HG03521 (cell line): ENCODE results near the gene PRKG1.

ENCODE experiments used
- ATAC-seq: cut with Tn5 transposase; IDR thresholded peaks from one replicate; pipeline ENCODE4 v1.9.1; 2021; ENCODE audit warnings: mild to moderate bottlenecking, moderate library complexity; ENCODE audit not compliant: unreplicated experiment

PRKG1 gene

DNA sequence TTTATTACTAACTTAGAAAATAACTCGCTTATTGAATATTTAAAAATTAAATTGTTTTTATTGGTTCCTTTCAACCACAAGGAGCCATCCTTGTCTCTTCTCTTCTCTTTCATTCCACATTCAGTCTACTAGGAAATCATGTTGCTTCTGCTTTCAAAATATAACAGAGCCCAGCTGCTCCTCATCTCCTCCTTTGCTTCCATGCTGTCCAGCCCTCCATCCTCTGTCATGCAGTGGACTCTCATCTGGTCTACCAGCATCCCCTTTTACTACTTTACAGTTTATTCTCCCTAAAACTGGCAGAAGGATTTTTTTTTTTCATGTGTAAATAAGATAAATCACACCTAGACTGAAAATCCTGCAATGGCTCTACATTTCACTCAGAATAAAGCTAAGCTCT lies 823.3 kb downstream of the PRKG1 start:
- ATAC-seq: no peak

DNA sequence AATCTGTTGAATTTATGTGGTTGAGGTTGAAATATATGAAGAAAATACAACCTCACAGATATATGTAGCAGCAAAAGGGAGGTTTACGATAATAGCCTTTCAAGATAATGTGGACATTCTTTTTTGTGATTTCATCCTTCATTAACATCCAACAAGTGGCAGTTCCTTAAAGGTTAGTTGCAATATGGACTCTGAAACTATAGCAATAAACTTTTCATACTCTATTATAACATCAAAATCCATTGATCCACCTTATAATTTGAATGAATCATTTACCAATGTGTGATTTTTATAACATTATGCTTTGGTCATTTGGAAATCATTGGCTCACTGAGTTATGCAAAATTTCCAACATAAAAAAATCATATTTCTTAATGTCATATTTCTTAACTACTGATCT lies 825.9 kb downstream of the PRKG1 start:
- no peak for ATAC-seq

DNA sequence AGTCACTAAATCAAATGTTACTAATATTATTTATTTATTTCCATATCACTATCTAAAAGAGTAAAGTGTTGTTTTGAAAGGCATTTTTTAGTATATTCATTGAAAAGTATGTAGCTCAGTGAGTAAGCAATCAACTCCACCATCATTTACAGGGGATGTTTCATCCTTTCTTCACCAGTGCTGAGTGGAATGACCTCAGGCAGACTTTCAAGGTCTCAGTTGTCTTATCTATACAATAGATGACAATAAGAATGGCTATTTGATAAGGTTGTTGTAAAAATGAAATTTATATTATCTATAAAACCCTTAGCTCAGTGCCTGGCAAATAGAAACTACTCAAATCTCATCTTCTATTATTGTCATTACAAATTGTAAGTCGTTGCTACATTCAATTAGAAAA lies 829.4 kb downstream of the PRKG1 start:
- ATAC-seq: no peak

DNA sequence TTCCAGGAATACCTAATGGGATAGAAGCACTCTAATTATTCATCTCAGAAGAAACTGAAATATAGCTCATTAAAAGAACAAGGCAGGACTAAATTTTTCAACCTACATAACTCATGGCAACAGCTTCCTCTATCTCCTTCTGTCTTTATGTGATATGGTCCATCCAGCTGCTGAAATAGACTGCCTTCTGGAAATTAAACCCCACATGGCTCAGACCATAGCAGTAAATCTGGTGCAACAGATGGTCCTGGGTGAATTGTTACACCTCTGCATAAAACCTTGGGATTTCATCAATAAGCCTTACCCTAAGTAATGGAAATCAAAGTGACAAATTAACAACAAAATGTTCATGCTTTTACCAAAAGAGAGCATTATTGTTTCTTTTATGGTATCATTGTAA lies 830.7 kb downstream of the PRKG1 start:
- no peak for ATAC-seq

DNA sequence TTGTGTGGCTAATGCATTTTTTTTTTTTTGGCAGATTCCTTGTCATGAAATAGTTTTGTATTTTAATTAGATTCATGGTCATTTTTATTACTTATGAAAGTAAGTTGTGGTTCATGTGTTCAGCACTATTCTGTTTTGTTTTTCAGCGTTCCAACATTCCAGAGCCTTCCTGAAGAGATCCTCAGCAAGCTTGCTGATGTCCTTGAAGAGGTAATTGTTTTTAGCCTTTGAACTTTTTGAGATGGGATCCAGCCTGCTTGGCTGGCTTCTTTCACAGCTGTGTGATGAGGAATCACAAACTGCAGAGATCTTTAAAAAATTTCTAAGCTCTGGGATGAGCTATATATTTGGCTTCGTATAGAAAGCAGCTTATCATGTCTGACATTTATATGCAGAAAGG lies 833.1 kb downstream of the PRKG1 start:
- ATAC-seq: no peak

DNA sequence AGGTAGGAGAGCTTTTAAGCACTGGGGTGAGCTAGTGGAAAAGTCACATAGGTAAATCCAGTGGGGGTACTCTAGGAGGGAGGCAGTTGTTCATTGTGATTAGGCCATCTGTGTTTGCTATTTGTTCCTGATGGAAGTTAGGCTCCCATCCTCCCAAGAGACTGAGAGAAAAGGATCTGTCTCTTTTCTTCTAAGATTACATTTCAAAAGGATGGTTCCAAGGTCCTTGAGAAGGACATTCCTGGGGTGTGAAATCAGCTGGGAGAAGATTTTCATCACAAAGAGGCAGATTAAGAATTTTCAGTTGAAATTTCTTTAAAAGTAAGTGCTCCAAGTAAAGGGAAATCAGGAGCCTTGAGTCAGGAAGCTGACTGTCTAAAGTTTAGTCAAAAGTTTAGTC lies 835.9 kb downstream of the PRKG1 start:
- no peak for ATAC-seq

DNA sequence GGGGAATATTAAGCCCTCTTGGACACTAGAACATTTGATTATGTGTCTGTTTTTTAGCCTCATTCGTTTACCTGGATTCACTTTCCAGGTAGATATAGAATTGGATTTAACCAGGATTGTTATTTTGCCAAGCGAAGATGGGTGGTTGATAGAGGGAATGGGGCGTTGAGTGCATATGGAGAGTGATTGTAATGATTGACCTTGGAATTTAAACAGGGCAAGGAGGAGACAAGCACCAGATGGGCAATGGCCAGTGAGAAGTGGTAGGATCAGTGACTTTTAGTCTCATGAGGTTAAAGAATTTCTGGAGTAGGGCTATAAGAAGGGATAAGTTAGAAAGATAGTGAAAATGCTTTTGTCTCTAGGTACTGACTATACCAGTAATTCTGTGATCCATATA lies 836.3 kb downstream of the PRKG1 start:
- ATAC-seq: no peak

DNA sequence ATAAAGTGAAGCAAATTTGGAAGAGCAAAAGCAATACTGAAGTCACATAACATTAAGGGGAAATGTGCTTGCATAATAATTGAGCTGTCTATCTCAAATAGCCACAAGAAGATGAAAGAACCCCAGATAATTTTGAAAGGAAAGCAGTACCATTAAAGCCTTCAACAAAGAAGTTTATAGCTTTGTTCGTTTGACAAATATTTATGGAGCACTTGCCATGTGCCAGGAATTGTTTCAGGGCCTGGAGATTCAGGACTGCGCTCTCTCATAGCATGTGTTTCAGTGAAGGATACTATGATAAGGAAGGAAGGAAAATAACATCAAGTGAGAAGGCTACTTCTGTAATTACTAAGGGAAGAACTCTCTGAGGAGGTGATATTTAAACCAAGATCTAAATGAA lies 837.4 kb downstream of the PRKG1 start:
- no peak for ATAC-seq

DNA sequence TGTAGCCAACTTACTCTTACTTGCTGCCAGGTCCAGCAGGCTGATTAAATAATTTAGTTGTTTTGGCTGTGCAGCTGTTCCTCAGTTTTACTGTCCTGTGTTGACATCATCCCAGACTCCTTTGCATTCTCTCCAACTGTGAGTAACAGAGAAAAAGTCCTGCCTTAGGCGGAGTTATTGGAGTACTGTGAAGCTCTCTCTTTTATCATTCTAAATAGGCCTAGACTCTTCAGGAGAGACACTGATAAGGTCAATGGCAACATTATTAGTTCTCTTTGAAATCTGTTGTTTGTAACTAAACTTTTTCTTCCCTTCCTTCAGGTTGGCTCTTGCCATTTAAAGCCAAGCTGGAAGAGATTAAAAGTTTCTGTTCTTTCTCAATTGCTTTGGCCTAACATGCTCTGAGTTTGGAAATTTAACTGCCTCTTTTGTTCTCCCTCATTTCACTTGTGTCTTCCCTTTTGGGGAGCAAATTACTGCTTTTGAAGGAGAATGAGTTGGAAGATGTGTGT lies 840.8 kb downstream of the PRKG1 start:
- ATAC-seq: no peak

DNA sequence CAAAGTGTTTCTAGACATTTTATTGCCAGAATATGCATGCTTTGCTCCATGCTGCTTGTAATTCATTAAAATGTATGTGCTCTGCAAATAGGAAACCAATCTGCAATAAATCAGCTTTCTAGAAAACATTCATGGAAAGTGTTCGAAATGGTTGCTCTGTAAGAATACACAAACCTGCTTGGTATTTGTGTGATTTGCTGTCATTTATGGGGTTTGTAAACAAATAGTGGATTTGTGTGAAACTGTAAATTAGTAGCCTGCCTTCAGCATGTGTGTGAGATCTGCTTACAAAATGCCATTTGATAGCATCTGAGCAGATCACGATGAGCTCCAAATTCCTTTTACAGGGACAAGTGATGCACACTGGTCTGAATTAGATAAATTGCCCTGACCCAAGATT lies 844.2 kb downstream of the PRKG1 start:
- ATAC-seq: no peak

DNA sequence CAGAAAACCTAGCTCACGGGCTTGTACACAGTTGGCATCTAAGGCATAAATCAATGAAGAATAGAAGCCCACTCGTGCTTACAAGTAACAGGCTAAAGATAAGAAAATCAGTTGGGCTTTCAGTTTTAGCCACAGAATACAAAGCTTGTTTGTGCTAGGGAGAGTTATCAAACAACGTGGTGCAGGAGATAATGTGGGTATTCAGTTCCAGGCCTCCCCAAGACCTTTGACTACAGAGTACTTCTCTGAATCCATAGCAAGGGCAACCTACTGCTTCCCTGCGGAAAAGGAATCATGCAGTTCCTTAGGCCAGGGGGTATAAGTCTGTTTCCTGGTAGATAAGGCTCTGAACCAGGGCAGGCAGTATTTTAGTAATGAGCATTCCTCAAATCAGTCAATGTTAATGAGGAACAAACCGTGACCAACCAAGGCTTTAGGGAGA lies 844.6 kb downstream of the PRKG1 start:
- ATAC-seq: no peak

DNA sequence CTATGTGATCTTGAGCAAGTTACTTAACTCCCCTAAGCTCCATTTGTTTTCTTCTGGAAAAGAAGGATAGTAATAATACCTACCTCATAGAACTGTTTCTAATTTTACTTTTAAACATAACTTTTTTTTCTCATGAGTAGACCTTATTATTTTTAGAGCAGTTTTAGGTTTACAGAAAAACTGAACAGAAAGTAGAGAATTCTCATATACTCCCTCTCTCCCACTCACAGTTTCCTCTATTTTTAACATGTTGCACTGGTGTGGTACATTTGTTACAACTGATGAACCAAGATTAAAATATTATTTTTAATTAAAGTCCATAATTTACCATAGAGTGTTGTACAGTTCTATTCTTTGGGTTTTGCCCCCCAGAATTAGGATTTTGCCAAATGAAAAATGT lies 846.4 kb downstream of the PRKG1 start:
- no peak for ATAC-seq

DNA sequence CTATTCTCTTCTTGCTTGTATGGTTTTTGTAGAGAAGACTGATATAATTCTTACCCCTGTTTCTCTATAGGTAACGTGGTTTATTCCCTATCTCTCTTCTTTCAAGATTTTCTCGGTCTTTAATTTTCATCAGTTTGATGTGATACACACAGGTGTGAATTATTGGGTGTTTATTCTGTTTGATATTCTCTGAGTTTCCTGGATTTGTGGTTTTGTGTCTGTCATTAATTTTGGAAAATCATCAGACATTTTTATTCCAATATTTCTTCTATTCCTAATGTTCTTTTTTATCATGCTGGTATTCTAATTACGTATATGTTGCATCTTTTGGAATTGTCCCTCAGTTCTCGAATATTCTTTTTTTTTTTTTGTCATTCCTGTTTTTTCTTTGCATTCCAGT lies 850.1 kb downstream of the PRKG1 start:
- ATAC-seq: no peak

DNA sequence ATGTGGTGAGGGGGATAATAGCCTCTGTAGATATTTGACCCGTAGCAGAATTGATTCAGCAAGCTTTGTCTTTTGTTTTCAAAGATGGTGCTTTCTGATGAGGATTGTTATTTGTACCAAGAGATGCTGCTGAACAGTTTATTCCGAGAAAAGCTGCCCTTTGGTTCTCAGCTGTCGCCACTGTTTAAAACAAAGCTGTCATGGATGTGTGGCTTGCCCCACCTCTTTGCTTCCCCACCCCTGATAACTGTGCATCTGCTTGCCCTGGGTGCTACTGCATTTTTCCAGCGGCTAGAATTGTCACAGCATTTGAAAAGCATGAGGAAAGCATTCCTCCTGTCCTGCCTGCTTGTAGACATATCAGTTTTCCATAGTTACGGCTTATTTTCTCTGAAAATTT lies 852.0 kb downstream of the PRKG1 start:
- ATAC-seq: no peak

DNA sequence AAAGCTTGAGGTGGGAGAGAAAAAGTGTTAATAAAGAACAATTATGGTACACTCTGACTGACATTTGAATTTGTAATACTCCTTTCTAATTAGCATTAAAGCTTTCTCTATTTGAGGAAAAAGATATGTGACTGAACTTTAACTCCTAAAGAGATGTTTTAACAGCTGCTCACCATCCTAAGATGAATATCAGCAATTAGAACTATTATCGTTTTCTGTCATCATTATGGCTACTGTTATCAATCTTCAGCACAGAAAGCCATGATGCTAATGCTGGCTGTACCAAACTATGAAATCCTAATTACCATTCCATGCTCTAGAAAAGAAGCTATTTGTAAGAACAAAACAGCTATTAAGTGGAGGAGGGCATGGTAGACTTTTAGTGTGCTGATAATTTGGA lies 853.9 kb downstream of the PRKG1 start:
- no peak for ATAC-seq

DNA sequence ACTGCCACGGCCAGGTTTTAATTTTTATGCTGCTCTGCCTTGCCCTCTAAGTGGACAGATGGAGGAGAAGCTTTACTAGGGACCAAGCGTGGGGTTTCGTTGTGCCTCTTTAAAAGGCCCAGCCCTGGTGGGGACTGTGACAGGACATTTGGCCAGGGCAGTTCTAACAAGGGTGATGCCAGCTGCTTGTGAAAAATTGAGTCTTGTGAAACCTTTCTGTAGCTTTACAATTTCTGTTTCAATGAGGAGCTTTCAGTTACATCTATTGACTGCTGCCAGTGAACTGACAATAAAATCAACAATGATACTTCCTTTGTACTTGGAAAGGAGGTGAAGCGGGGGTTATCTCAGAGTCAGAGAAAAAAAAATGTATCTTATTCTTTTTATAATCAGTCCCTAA lies 858.2 kb downstream of the PRKG1 start:
- ATAC-seq: no peak

DNA sequence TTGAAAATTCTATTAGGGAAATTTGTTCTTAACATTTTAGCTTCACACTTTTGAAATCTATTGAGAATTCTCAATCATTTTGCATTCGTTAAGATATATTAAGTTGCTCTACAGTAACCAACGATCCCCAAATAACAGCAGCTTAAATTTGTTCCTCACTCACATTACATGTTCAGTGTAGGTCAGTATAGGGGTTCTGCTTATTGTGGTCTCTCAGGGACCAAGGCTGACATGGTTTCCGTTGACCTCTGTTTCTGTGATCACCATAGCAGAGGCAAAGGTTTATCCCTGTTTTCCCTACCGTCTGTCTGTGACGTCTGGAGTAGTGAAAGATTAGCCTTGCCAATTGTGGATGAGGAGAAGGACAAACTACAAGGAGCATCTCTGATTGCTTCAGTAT lies 860.1 kb downstream of the PRKG1 start:
- ATAC-seq: no peak

DNA sequence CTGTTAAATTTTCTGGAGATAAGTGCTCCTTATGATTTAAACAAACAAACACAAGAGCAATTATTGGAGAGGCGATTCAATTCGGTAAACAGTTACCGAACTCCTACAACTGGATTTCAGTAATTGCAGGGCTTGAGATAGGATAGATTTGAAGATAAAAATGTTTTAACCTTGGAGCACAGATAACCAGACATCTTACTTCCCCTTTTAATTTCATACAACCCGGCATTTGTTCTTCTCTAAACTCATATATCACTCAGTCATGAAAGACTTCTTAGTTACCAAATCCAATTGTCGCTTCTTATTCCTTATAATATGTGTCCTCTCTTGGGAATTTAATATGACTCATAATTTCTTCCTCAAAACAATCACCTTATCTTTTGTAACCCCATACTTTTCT lies 861.1 kb downstream of the PRKG1 start:
- ATAC-seq: no peak

DNA sequence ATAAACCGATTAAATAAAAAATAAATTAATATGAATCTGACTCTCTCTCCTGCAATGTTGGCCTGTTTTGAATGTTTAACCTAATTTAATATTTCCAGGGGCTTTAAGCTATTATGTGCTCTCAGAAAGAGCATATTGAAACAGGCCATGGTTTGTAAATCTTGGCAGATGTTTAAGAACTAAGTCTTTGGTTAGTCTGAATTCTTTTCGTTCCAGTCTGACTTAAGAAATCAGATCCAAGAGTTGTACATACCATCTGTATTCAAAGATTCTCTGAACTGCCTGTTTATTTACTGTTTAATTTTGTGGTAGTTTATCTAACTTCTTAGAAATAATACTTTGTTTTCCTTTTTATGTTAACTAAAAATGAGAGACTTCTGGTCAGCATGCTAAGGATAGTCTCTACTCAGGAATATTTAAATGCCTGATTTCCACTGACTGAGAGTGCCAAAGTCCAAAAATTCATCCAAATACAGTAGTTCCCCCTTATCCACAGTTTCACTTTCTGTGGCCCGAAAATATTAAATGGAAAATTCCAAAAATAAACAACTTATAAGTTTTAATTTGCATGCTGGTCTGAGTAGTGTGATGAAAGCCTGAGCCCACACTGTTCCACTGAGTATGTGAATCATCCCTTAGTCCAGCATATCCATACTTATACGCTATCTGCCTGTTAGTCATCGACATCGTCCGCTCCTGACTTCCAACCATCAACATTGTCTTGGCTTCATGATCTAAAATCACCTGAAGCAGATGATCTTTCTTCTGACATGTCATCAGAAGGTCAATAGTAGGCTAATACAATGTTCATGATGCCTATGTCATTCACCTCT lies 863.2 kb downstream of the PRKG1 start:
- no peak for ATAC-seq

DNA sequence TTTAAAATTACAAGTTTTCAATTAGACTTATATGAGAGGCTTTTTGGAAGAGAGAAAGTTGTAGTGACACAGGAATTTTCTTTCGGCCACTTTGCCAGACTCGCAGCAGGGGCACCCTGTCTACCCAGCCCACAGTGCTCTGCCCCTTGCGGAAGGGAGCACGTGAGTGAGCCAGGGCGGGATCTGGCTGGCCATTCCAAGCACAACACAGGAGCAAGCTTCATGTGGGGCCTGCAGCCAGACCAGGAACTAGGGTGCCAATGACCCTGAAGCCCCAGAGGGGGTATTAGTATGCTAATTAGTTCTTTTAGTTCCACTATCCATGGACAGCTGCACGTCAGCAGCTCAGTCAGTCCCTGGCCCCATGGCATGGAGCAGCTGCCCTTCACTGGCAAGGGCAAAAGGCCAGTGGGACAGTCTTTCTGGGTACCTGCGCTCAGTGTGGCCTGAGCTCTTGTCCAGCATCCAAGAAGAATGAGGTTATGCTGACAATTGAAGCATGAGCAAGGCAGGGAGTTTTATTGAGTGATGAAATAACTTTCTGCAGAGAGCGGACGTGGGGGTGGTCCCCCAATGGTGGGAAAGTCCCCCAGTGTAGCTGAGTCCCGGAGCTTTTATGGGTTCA lies 876.2 kb downstream of the PRKG1 start:
- no peak for ATAC-seq

DNA sequence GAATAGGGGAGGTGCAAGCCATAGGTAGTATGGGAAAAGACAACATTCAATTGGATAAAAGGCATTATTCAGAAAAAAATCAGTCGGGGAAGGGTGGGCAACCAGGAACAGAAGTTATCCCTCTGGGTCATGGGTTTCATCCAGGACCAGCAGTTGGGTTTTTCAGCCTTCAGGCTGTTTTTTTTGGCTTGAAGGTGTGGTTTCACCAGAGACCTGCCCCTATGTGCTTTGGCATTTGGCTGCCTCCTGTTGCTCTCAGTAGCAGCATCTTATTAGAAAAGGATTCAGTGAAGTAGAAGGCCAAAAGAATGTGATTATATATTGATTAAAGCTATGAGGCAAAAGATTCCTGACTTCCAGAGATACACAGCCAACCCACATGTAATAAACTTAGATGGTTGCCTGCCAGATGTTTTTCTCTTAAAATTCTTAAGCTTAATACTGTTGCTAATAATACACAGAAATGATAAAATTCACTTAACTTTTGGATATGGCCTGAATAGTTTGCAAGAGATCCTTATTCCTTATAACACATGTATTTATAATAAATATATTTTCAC lies 876.8 kb downstream of the PRKG1 start:
- ATAC-seq: no peak

DNA sequence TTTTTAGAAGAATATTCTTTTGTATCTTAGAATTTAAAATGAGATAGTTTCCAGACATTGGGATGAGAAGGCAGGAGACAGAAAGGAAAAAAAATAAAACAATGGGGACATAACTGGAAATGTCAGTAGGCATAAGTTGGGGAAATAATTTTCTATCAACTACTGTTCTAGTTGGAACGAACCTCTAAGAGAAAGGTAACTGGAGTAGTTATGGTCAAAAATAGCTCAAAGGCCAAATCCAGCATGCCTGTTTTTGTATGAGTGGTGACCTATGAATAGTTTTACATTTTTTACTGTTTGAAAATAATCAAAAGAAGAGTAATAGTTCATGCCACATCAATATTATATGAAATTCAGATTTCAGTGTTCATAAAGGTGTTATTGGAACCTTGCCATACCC lies 877.3 kb downstream of the PRKG1 start:
- ATAC-seq: no peak
